Fibroblast of lung (primary cell): Measurements from ENCODE around the gene MRPS10.
A peak's percentile ranks its signal among the peaks of the same experiment; 100 is the strongest.

Experiments used
- EZH2 ChIP-seq: IDR thresholded peaks from 2 replicates; pipeline ENCODE4 v1.5.1; 2012; ENCODE audit warnings: low read length, control low read depth, mild to moderate bottlenecking; ENCODE audit errors: missing control alignments
- TF ChIP-seq, protein P1 (sequence below), 2 donors: IDR thresholded peaks in 1 of 2; conservative IDR thresholded peaks in 1 of 2; 1 replicate in 1 of 2; 2 replicates in 1 of 2; pipeline ENCODE4 v1.5.1; 2011 to 2012; ENCODE audit warnings: low read length in 2 of 2, control low read depth in 1 of 2, inconsistent platforms in 1 of 2, low read depth in 1 of 2, mild to moderate bottlenecking in 1 of 2

DNA sequence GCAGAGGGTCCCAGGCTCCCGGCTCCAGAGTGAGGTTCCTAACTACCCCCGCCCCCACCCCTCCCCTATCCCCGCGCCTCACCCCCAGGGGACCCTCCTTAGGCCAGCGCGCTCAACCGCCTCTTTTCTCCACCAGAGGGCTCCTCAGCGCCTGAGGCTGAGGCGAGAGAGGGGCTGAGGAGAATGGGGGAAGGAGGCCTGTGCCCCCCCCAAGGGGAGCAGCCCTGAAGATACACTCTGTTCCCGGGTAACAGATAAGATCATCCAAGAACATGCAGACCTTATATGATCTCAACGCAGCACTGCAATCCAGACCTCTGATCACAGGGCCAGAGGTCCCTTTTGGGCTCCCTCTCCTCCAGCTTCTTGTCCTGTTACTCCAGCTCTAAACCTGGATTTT is 43.3 kb upstream of the MRPS10 start:
- TF ChIP-seq, protein P1, sequence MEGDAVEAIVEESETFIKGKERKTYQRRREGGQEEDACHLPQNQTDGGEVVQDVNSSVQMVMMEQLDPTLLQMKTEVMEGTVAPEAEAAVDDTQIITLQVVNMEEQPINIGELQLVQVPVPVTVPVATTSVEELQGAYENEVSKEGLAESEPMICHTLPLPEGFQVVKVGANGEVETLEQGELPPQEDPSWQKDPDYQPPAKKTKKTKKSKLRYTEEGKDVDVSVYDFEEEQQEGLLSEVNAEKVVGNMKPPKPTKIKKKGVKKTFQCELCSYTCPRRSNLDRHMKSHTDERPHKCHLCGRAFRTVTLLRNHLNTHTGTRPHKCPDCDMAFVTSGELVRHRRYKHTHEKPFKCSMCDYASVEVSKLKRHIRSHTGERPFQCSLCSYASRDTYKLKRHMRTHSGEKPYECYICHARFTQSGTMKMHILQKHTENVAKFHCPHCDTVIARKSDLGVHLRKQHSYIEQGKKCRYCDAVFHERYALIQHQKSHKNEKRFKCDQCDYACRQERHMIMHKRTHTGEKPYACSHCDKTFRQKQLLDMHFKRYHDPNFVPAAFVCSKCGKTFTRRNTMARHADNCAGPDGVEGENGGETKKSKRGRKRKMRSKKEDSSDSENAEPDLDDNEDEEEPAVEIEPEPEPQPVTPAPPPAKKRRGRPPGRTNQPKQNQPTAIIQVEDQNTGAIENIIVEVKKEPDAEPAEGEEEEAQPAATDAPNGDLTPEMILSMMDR (conservative IDR thresholded peaks at IDR 0.05 in 1 of 2, IDR thresholded peaks at IDR 0.05 in 1 of 2; ENCODE audit: low read depth in 1 of 2, low read length in 2 of 2), result peak; percentile 33 to 43
- no peak for TF ChIP-seq EZH2
